NCI-H146 (cell line): ENCODE data around the gene TCEA2.
"Not testable (repeated sequence)": the region's sequence is repeated elsewhere in the genome, so short reads cannot be mapped to it uniquely, and the experiment has no call there.

Source experiments
- DNase-seq: peaks from one replicate; lab custom pipeline; 2025; lab: John Stamatoyannopoulos, UW

The TCEA2 gene

DNA sequence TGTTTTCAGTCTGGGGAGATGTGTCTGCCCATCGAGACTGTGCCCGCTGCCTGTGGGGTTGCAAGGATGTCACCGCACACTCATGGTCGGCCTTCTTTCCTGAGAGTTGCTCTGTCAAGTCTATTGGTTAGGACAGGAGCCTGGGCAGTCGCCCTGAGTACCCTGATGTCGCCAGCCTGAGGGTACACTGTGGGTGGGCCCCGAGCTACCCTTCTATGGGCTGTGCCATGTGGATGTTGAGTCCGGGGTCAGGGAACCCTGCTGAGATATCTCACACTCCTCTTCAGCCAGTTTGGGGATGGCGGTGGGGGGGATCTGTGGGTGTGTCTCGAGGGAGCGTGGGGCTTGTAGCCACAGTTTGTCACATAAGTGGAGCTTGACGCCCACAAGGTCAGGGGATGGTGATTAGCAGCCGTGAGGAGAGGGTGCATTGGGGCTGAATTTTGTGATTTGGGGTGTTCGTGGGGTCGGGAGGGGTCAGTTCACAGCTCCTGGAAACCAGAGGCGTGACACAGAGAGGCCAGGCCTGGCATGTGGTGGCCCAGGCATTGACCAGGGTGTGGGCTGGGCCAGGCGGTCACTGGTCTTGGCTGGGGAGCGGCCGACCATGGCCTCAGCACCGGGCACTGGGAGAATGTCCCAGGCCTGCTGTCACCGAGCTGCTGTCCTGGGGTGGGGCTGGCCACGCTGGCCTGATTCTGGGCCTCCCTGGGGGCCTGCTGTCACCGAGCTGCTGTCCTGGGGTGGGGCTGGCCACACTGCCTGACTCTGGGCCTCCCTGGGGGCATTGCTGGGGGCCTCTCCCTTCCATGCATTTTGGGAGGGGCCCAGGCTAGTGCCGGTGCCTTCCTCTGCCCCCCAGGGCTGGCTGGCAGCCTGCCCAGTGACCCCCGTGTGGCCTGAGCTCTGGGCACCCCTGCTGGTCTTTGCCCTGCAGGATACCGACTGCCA lies 46.0 kb downstream of the TCEA2 start:
- no peak for DNase-seq

DNA sequence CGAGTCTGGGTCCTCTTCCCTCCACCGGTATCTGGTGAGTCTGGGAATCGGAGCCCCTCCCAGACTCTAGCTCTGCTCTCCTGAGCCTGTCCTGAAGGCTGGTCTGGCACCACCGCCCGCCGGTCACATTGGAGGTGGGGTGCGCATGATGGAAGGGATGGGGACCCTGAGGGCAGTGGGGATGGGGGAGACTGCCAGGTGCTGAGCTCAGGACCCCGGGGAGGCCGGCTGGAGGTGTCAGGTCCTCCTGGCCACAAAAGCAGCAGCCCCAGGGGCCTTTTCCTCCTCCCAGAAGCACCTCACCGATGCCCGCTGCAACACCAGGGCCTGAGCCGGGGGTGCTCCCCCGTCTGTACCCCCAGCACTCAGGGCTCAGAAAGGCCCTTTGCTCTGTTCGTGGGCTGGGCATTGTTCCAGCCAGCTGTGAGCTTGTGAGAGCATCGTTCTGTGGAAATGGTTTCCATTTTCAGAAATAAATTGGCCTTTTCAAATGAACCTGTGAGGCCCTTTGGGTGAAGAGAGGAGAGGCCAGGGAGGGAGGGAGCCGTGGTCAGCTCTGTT lies 46.9 kb downstream of the TCEA2 start:
- no peak for DNase-seq

- no peak for DNase-seq
Observed at GRCh38 chr20:64110411-64111068, 47.5 kb downstream of the TCEA2 start.

GRCh38 chr20:64111841-64112641 lies 49.0 kb downstream of the TCEA2 start:
- DNase-seq: no peak

- no peak for DNase-seq
Observed at GRCh38 chr20:64112691-64113443, 49.9 kb downstream of the TCEA2 start.

- no peak for DNase-seq
Observed at GRCh38 chr20:64113444-64113775, 50.4 kb downstream of the TCEA2 start.

DNA sequence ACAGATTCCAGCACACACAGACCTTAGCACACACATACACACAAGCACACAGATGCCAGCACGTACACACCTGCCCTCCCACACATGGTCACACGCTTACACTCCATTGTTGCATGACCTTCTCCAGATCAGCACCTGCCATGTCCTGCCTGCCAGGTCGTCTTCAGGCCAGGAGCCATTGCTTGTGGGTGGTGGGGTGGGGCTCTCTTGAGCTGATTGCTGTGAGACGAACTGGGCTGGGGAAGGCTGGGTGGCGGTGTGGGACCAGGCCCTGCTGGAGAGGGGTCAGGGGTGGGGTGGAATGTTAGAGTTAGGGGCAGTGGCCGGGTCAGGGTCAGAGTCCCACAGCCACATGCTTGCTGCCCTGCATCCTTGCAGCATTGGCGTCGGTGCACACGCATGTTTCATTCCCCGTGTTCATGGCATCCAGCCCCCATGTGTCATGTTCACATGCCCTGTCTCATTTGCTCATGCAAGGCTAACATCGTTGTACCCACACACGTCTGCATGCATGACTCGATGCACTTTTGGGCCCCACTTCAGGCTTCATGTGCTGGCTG lies 50.9 kb downstream of the TCEA2 start:
- no peak for DNase-seq

DNA sequence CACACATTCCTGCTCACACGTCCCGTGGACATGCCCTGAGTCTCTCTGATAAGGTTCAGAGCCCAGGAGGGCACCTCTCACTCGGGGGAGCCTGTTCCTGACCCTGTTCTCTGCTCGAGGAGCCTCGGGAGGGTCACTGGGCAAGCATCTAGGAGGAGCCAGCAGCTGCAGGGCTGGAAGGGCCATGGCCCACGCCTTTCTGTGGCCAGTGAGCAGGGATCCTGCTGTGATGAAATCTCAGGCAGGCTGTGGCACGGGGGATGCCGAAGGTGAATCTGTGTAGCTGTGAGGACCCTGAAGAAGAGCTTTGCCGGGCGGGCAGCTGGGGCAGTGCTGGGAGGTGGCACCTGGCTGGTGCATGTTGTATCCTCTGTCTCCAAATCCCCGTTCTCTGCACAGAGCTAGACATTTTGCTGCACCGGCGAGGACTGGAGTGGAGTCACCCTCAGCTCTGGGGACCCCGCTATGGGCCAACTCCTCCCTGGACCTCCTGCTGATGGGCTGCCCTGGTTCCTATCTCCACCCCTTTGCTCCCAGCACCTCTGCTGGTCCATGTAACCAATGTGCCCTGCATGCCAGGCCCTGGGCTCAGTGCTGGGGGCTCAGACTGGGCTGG lies 51.5 kb downstream of the TCEA2 start:
- no peak for DNase-seq

DNA sequence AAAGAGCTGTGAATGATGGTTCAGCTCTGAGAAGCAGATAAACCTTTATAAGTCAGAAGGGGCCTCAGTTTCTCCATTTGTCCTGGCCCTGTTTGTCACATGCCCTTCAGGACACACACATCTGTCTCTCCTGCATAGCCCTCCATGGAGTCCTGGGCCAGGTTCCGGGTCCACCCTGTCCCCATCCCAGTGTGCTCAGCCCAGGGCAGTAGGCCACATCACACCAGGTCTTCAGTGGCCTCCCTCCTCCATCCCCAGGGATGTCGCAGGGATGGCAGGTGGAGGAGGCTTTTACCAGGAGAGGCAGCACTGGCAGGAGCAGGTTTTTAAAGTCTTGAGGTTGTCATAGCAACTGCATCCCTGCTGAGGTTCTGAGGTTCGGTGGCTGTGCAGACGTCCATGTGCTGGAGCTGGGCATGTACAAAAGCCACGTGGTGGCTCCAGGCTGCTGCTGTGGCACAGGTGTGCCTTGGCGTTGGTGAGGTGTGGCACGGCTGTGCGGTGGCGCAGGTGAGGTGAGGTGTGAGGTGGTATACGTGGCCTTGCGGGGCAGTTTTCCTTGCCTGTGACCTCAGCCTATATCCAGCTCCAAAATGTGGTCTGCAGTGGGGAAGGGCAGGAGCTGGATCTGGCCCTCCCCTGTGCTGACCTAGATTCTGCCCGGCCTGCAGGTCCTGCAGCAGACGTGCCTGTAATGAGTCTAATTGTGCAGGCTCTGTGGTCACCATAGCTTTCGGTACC lies 52.3 kb downstream of the TCEA2 start:
- peak; percentile 34 for DNase-seq

GRCh38 chr20:64116016-64116415 lies 53.0 kb downstream of the TCEA2 start:
- DNase-seq: no peak

DNA sequence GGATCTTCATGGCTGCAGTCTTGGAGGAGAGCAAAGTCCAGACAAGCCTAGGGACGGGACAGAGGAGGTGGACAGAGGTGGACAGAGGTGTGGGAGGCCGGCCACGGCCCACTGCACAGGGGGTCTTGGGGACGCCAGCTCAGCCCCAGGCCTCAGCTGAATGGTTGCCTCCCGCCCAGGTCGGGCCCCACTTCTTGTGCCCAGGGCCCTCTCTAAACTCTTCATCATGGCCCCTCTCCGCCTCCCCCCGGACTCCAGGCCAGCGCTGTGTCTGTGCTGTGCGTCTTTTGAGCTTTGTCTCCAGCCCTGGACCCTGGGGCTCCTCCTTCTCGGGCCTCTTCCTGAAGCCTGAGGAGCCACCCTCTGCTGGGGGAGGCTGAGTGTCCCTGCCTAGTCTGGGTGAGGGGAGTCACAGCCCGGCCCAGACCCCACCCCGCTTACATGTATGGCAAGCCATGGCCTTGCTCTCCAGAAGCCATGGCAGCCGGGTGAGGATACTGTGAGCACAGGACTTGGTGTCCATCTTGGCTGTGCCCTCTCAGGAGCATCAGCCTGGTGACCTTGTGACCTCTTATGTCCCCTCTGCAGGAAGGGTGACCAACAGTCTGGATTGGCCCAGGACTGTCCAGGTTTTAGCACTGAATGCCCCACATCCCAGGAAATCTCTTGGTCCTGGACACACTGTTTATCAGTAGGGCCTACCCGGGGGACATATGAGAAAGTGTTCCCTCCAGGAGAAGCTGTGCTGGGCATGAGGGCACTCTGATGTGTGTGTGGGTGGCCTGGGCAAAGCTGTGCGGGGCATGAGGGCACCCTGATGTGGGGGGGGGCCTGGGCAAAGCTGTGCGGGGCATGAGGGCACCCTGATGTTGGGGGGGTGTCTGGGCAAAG lies 53.8 kb downstream of the TCEA2 start:
- DNase-seq: no peak

DNA sequence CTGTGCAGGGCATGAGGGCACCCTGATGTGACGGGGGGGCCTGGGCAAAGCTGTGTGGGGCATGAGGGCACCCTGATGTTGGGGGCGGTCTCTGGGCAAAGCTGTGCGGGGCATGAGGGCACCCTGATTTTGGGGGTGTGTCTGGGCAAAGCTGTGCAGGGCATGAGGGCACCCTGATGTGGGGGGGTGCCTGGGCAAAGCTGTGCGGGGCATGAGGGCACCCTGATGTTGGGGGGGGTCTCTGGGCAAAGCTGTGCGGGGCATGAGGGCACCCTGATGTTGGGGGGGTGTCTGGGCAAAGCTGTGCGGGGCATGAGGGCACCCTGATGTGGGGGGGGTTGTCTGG lies 54.4 kb downstream of the TCEA2 start:
- DNase-seq: not testable (repeated sequence)

GRCh38 chr20:64119301-64119680 lies 56.3 kb downstream of the TCEA2 start:
- DNase-seq: no peak

- no peak for DNase-seq
Observed at GRCh38 chr20:64119681-64120341, 56.8 kb downstream of the TCEA2 start.

DNA sequence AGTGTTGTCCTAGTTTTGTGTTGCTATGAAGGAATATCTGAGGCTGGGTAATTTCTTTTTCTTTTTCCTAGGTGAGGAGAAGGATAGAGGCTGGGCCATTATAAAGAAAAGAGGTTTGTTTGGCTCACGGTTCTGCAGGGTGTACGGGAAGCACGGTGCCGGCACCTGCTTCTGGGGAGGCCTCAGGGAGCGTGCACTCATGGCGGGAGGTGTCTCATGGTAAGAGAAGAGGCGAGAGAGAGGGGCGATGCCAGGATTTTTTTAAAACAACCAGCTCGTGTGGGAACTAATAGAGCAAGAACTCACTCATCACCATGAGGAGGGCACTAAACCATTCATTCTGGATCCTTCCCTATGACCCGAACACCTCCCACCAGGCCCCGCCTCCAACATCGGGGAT lies 58.6 kb downstream of the TCEA2 start:
- no peak for DNase-seq
